IPS-15b (cell line): Measurements from ENCODE around the gene HDGFL3.
"Not testable (repeated sequence)": the region's sequence is repeated elsewhere in the genome, so short reads cannot be mapped to it uniquely, and the experiment has no call there.

ENCODE experiments used
- H3K27me3 ChIP-seq: one replicate; pipeline ENCODE4 v1.6.1; 2013; ENCODE audit warnings: low read length; ENCODE audit not compliant: control insufficient read depth, insufficient read depth
- H3K36me3 ChIP-seq: one replicate; pipeline ENCODE4 v1.6.1; 2013; ENCODE audit warnings: low read length; ENCODE audit not compliant: control insufficient read depth, insufficient read depth
- H3K4me1 ChIP-seq: one replicate; pipeline ENCODE4 v1.6.1; 2013; ENCODE audit warnings: mild to moderate bottlenecking, low read length; ENCODE audit not compliant: control insufficient read depth, insufficient read depth
- H3K4me3 ChIP-seq: one replicate; pipeline ENCODE4 v1.5.1; 2013; ENCODE audit warnings: low read depth, low read length
- H3K9ac ChIP-seq: one replicate; pipeline ENCODE4 v1.6.1; 2013; ENCODE audit warnings: low read depth, mild to moderate bottlenecking, low read length
- H3K9me3 ChIP-seq: one replicate; pipeline ENCODE4 v1.6.1; 2013; ENCODE audit warnings: mild to moderate bottlenecking, low read length; ENCODE audit not compliant: control insufficient read depth, insufficient read depth

The HDGFL3 gene

GRCh38 chr15:83192742-83193141, 14.9 kb downstream of the HDGFL3 start:
- Histone ChIP-seq H3K27me3 (no peaks in the 10 kb centered on the region), H3K9ac (no peak overlapping the region), H3K4me3 (no peak overlapping the region), H3K4me1 (no peaks in the 10 kb centered on the region), H3K36me3 (no peaks in the 10 kb centered on the region), H3K9me3 (no peaks in the 10 kb centered on the region)

- Histone ChIP-seq H3K4me1 (no peaks in the 10 kb centered on the region), H3K4me3 (no peak overlapping the region), H3K27me3 (no peaks in the 10 kb centered on the region), H3K9ac (no peak overlapping the region), H3K9me3 (no peaks in the 10 kb centered on the region), H3K36me3 (no peaks in the 10 kb centered on the region)
These were observed 17.2 kb downstream of the HDGFL3 start for GRCh38 chr15:83190450-83190849.

GRCh38 chr15:83185561-83185960, 22.1 kb downstream of the HDGFL3 start:
- no peak overlapping the region for H3K4me3 ChIP-seq
- no peaks in the 10 kb centered on the region for H3K9me3 ChIP-seq
- no peaks in the 10 kb centered on the region for H3K27me3 ChIP-seq
- no peak overlapping the region for H3K9ac ChIP-seq
- H3K36me3 ChIP-seq, result no peaks in the 10 kb centered on the region
- no peaks in the 10 kb centered on the region for H3K4me1 ChIP-seq

GRCh38 chr15:83178869-83179325, 28.7 kb downstream of the HDGFL3 start:
- Histone ChIP-seq H3K9me3 (no peaks in the 10 kb centered on the region), H3K36me3 (no peaks in the 10 kb centered on the region), H3K27me3 (no peaks in the 10 kb centered on the region), H3K4me3 (no peak overlapping the region), H3K9ac (no peak overlapping the region), H3K4me1 (no peaks in the 10 kb centered on the region)

GRCh38 chr15:83178390-83178789, 29.2 kb downstream of the HDGFL3 start:
- no peaks in the 10 kb centered on the region for H3K27me3 ChIP-seq
- no peaks in the 10 kb centered on the region for H3K4me1 ChIP-seq
- H3K4me3 ChIP-seq, result no peak overlapping the region
- H3K9me3 ChIP-seq, result no peaks in the 10 kb centered on the region
- H3K9ac ChIP-seq, result no peak overlapping the region
- no peaks in the 10 kb centered on the region for H3K36me3 ChIP-seq

- Histone ChIP-seq H3K4me3 (no peak overlapping the region), H3K9ac (no peak overlapping the region), H3K4me1 (no peaks in the 10 kb centered on the region), H3K36me3 (no peaks in the 10 kb centered on the region), H3K27me3 (no peaks in the 10 kb centered on the region), H3K9me3 (no peaks in the 10 kb centered on the region)
These were observed 32.7 kb downstream of the HDGFL3 start for GRCh38 chr15:83174891-83175290.

GRCh38 chr15:83170474-83171165, 37.0 kb downstream of the HDGFL3 start:
- Histone ChIP-seq H3K4me3 (no peak overlapping the region), H3K9ac (no peak overlapping the region), H3K4me1 (peaks cover 2% of the 10 kb centered on the region), H3K36me3 (no peaks in the 10 kb centered on the region), H3K9me3 (no peaks in the 10 kb centered on the region), H3K27me3 (no peaks in the 10 kb centered on the region)

GRCh38 chr15:83169576-83169975, 38.0 kb downstream of the HDGFL3 start:
- not testable (repeated sequence) for H3K27me3 ChIP-seq, H3K4me3 ChIP-seq

GRCh38 chr15:83166830-83167229, 40.8 kb downstream of the HDGFL3 start:
- H3K27me3 ChIP-seq, result no peaks in the 10 kb centered on the region
- H3K4me3 ChIP-seq, result no peak overlapping the region
- H3K9me3 ChIP-seq, result no peaks in the 10 kb centered on the region
- H3K9ac ChIP-seq, result no peak overlapping the region
- peaks cover 2% of the 10 kb centered on the region for H3K4me1 ChIP-seq
- H3K36me3 ChIP-seq, result no peaks in the 10 kb centered on the region

More at GRCh38 chr15:83169576-83169975, 38.0 kb downstream of the HDGFL3 start:
- H3K36me3 ChIP-seq, H3K9ac ChIP-seq, H3K4me1 ChIP-seq, H3K9me3 ChIP-seq: not testable (repeated sequence)

- Histone ChIP-seq H3K27me3 (no peaks in the 10 kb centered on the region), H3K36me3 (no peaks in the 10 kb centered on the region), H3K4me1 (peaks cover 2% of the 10 kb centered on the region), H3K9ac (no peak overlapping the region), H3K9me3 (no peaks in the 10 kb centered on the region), H3K4me3 (no peak overlapping the region)
These were observed 41.4 kb downstream of the HDGFL3 start for GRCh38 chr15:83166218-83166617.

GRCh38 chr15:83164771-83165404, 42.7 kb downstream of the HDGFL3 start:
- peaks cover 2% of the 10 kb centered on the region for H3K4me1 ChIP-seq
- no peak overlapping the region for H3K4me3 ChIP-seq
- H3K36me3 ChIP-seq, result no peaks in the 10 kb centered on the region
- H3K9ac ChIP-seq, result no peak overlapping the region
- no peaks in the 10 kb centered on the region for H3K27me3 ChIP-seq
- H3K9me3 ChIP-seq, result no peaks in the 10 kb centered on the region

- no peaks in the 10 kb centered on the region for H3K36me3 ChIP-seq
- no peak overlapping the region for H3K4me3 ChIP-seq
- no peak overlapping the region for H3K9ac ChIP-seq
These were observed 43.4 kb downstream of the HDGFL3 start for GRCh38 chr15:83164111-83164770.

More at GRCh38 chr15:83164111-83164770, 43.4 kb downstream of the HDGFL3 start:
- Histone ChIP-seq H3K9me3 (no peaks in the 10 kb centered on the region), H3K27me3 (no peaks in the 10 kb centered on the region), H3K4me1 (peaks cover 2% of the 10 kb centered on the region)
